WTC11 (cell line): Measurements from ENCODE around the gene MITF.

Experiments
- ESRRA ChIP-seq: sonication (generic); formaldehyde crosslinking; IDR thresholded peaks from 2 replicates; pipeline ENCODE4 v1.8.1; 2022; ENCODE audit warnings: mild to moderate bottlenecking, missing genetic modification reagents, borderline replicate concordance
- MYBL2 ChIP-seq: sonication (generic); formaldehyde crosslinking; IDR thresholded peaks from 2 replicates; pipeline ENCODE4 v1.8.1; 2023; ENCODE audit warnings: mild to moderate bottlenecking, moderate library complexity, missing genetic modification reagents
- NFE2L1 ChIP-seq: sonication (generic); formaldehyde crosslinking; IDR thresholded peaks from 2 replicates; pipeline ENCODE4 v1.8.1; 2023; ENCODE audit warnings: missing genetic modification reagents
- SP1 ChIP-seq: sonication (generic); formaldehyde crosslinking; conservative IDR thresholded peaks from 2 replicates; pipeline ENCODE4 v1.8.1; 2022; ENCODE audit warnings: missing genetic modification reagents
- ZNF121 ChIP-seq: sonication (generic); formaldehyde crosslinking; IDR thresholded peaks from 2 replicates; pipeline ENCODE4 v1.8.0; 2023; ENCODE audit warnings: missing genetic modification reagents
- TF ChIP-seq, protein P1 (sequence below): sonication (generic); formaldehyde crosslinking; IDR thresholded peaks from 2 replicates; pipeline ENCODE4 v1.8.0; 2022; ENCODE audit warnings: missing genetic modification reagents
- TF ChIP-seq, protein P2 (sequence below): sonication (generic); formaldehyde crosslinking; IDR thresholded peaks from 2 replicates; pipeline ENCODE4 v1.8.1; 2022; ENCODE audit warnings: low read depth, mild to moderate bottlenecking, moderate library complexity, missing genetic modification reagents, borderline replicate concordance
- TF ChIP-seq, protein P3 (sequence below): fragments of 250-450 bp; sonication (Bioruptor Pico); IDR thresholded peaks from 2 replicates; pipeline ENCODE4 v1.9.0; 2021; ENCODE audit warnings: moderate library complexity, mild to moderate bottlenecking, inconsistent platforms, borderline replicate concordance
- TF ChIP-seq, protein P4 (sequence below): fragments of 200-600 bp; IDR thresholded peaks from 2 replicates; pipeline ENCODE4 v1.8.0; 2022; ENCODE audit warnings: antibody characterized with exemption
- TF ChIP-seq, protein P5 (sequence below): sonication (generic); formaldehyde crosslinking; IDR thresholded peaks from 2 replicates; pipeline ENCODE4 v1.8.1; 2023; ENCODE audit warnings: mild to moderate bottlenecking, missing genetic modification reagents
- TF ChIP-seq, protein P6 (sequence below): sonication (generic); formaldehyde crosslinking; IDR thresholded peaks from 2 replicates; pipeline ENCODE4 v1.8.0; 2022; ENCODE audit warnings: mild to moderate bottlenecking, missing genetic modification reagents
- TF ChIP-seq, protein P7 (sequence below): sonication (generic); formaldehyde crosslinking; conservative IDR thresholded peaks from 2 replicates; pipeline ENCODE4 v1.8.1; 2023; ENCODE audit warnings: mild to moderate bottlenecking, low read depth, missing genetic modification reagents, moderate library complexity

DNA sequence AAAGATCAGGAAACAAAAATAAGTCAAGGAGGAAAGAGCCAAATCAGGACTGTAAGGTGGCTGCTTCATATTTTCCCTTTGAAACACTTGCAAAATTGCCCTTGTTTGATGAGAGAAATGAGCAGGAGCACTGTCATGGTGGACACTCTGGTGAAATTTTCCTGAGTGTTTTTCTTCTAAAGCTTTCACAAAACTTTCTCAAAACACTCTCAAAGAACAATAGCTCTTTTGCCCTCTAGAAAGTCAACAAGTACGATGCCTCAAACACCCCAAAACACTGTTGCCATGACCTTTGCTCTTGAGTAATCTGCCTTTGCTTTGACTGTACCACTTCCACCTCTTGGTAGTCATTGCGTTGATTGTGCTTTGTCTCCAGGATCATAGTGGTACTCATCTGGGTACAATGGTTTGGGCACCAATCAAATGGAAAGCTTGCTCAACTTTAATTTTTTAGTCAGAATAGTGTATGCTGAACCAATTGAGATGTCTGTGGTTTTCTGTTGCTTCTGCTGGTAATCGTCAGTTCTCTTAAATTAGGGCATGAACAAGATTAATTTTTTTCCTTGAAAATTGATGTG is 13.2 kb upstream of the MITF start:
- TF ChIP-seq ESRRA (CRISPR knock-in tag) = no peak
- TF ChIP-seq, protein P1, sequence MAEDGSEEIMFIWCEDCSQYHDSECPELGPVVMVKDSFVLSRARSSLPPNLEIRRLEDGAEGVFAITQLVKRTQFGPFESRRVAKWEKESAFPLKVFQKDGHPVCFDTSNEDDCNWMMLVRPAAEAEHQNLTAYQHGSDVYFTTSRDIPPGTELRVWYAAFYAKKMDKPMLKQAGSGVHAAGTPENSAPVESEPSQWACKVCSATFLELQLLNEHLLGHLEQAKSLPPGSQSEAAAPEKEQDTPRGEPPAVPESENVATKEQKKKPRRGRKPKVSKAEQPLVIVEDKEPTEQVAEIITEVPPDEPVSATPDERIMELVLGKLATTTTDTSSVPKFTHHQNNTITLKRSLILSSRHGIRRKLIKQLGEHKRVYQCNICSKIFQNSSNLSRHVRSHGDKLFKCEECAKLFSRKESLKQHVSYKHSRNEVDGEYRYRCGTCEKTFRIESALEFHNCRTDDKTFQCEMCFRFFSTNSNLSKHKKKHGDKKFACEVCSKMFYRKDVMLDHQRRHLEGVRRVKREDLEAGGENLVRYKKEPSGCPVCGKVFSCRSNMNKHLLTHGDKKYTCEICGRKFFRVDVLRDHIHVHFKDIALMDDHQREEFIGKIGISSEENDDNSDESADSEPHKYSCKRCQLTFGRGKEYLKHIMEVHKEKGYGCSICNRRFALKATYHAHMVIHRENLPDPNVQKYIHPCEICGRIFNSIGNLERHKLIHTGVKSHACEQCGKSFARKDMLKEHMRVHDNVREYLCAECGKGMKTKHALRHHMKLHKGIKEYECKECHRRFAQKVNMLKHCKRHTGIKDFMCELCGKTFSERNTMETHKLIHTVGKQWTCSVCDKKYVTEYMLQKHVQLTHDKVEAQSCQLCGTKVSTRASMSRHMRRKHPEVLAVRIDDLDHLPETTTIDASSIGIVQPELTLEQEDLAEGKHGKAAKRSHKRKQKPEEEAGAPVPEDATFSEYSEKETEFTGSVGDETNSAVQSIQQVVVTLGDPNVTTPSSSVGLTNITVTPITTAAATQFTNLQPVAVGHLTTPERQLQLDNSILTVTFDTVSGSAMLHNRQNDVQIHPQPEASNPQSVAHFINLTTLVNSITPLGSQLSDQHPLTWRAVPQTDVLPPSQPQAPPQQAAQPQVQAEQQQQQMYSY = no peak
- no peak for TF ChIP-seq NFE2L1 (CRISPR knock-in tag)
- TF ChIP-seq, protein P2, sequence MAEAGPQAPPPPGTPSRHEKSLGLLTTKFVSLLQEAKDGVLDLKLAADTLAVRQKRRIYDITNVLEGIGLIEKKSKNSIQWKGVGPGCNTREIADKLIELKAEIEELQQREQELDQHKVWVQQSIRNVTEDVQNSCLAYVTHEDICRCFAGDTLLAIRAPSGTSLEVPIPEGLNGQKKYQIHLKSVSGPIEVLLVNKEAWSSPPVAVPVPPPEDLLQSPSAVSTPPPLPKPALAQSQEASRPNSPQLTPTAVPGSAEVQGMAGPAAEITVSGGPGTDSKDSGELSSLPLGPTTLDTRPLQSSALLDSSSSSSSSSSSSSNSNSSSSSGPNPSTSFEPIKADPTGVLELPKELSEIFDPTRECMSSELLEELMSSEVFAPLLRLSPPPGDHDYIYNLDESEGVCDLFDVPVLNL (CRISPR knock-in tag) = no peak
- TF ChIP-seq, protein P3, sequence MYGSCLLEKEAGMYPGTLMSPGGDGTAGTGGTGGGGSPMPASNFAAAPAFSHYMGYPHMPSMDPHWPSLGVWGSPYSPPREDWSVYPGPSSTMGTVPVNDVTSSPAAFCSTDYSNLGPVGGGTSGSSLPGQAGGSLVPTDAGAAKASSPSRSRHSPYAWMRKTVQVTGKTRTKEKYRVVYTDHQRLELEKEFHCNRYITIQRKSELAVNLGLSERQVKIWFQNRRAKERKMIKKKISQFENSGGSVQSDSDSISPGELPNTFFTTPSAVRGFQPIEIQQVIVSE (CRISPR knock-in tag) = no peak
- TF ChIP-seq, protein P4, sequence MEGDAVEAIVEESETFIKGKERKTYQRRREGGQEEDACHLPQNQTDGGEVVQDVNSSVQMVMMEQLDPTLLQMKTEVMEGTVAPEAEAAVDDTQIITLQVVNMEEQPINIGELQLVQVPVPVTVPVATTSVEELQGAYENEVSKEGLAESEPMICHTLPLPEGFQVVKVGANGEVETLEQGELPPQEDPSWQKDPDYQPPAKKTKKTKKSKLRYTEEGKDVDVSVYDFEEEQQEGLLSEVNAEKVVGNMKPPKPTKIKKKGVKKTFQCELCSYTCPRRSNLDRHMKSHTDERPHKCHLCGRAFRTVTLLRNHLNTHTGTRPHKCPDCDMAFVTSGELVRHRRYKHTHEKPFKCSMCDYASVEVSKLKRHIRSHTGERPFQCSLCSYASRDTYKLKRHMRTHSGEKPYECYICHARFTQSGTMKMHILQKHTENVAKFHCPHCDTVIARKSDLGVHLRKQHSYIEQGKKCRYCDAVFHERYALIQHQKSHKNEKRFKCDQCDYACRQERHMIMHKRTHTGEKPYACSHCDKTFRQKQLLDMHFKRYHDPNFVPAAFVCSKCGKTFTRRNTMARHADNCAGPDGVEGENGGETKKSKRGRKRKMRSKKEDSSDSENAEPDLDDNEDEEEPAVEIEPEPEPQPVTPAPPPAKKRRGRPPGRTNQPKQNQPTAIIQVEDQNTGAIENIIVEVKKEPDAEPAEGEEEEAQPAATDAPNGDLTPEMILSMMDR = no peak
- no peak for TF ChIP-seq SP1
- TF ChIP-seq, protein P5, sequence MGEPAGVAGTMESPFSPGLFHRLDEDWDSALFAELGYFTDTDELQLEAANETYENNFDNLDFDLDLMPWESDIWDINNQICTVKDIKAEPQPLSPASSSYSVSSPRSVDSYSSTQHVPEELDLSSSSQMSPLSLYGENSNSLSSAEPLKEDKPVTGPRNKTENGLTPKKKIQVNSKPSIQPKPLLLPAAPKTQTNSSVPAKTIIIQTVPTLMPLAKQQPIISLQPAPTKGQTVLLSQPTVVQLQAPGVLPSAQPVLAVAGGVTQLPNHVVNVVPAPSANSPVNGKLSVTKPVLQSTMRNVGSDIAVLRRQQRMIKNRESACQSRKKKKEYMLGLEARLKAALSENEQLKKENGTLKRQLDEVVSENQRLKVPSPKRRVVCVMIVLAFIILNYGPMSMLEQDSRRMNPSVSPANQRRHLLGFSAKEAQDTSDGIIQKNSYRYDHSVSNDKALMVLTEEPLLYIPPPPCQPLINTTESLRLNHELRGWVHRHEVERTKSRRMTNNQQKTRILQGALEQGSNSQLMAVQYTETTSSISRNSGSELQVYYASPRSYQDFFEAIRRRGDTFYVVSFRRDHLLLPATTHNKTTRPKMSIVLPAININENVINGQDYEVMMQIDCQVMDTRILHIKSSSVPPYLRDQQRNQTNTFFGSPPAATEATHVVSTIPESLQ (CRISPR knock-in tag) = no peak
- TF ChIP-seq ZNF121 (CRISPR knock-in tag) = no peak
- TF ChIP-seq, protein P6, sequence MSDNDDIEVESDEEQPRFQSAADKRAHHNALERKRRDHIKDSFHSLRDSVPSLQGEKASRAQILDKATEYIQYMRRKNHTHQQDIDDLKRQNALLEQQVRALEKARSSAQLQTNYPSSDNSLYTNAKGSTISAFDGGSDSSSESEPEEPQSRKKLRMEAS (CRISPR knock-in tag) = no peak
- TF ChIP-seq, protein P7, sequence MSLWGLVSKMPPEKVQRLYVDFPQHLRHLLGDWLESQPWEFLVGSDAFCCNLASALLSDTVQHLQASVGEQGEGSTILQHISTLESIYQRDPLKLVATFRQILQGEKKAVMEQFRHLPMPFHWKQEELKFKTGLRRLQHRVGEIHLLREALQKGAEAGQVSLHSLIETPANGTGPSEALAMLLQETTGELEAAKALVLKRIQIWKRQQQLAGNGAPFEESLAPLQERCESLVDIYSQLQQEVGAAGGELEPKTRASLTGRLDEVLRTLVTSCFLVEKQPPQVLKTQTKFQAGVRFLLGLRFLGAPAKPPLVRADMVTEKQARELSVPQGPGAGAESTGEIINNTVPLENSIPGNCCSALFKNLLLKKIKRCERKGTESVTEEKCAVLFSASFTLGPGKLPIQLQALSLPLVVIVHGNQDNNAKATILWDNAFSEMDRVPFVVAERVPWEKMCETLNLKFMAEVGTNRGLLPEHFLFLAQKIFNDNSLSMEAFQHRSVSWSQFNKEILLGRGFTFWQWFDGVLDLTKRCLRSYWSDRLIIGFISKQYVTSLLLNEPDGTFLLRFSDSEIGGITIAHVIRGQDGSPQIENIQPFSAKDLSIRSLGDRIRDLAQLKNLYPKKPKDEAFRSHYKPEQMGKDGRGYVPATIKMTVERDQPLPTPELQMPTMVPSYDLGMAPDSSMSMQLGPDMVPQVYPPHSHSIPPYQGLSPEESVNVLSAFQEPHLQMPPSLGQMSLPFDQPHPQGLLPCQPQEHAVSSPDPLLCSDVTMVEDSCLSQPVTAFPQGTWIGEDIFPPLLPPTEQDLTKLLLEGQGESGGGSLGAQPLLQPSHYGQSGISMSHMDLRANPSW = no peak
- no peak for TF ChIP-seq MYBL2 (CRISPR knock-in tag)
